HG02571 (cell line): Measurements from ENCODE around the gene SUFU.
"Not testable (repeated sequence)": the region's sequence is repeated elsewhere in the genome, so short reads cannot be mapped to it uniquely, and the experiment has no call there.

Experiments
- ATAC-seq: cut with Tn5 transposase; IDR thresholded peaks from one replicate; pipeline ENCODE4 v1.9.1; 2021; ENCODE audit warnings: mild to moderate bottlenecking, moderate library complexity; ENCODE audit not compliant: unreplicated experiment

Gene SUFU

GRCh38 chr10:102479651-102480050 lies 24.1 kb upstream of the SUFU start:
- ATAC-seq, result no peak

- ATAC-seq, result no peak
Observed at GRCh38 chr10:102480396-102480795, 23.4 kb upstream of the SUFU start.

- ATAC-seq, result no peak
Observed at GRCh38 chr10:102484021-102484420, 19.8 kb upstream of the SUFU start.

- no peak for ATAC-seq
Observed at GRCh38 chr10:102485093-102485784, 18.5 kb upstream of the SUFU start.

GRCh38 chr10:102491136-102491535 lies 12.6 kb upstream of the SUFU start:
- no peak for ATAC-seq

- no peak for ATAC-seq
Observed at GRCh38 chr10:102492344-102492939, 11.3 kb upstream of the SUFU start.

GRCh38 chr10:102492983-102493382 lies 10.8 kb upstream of the SUFU start:
- ATAC-seq, result no peak

- no peak for ATAC-seq
Observed at GRCh38 chr10:102493771-102494170, 10.0 kb upstream of the SUFU start.

- ATAC-seq, result no peak
Observed at GRCh38 chr10:102497545-102497944, 6.2 kb upstream of the SUFU start.

GRCh38 chr10:102499356-102499755 lies 4.4 kb upstream of the SUFU start:
- ATAC-seq, result no peak

- ATAC-seq, result not testable (repeated sequence)
Observed at GRCh38 chr10:102500686-102501085, 3.1 kb upstream of the SUFU start.

GRCh38 chr10:102501201-102502028 lies 2.4 kb upstream of the SUFU start:
- no peak for ATAC-seq

- ATAC-seq, result peak; percentile 71
Observed at GRCh38 chr10:102502029-102502336, 1.8 kb upstream of the SUFU start.

GRCh38 chr10:102502337-102503151 lies 1.2 kb upstream of the SUFU start, which contains the start of gene ACTR1A:
ACTR1A (minus strand) TSS chr10:102502712; CDS start chr10:102502647, 65 bp downstream.
- peak; percentile 45 for ATAC-seq

- ATAC-seq, result no peak
Observed at GRCh38 chr10:102504179-102504975, 605 bp downstream of the SUFU start.

- ATAC-seq, result no peak
Observed at GRCh38 chr10:102504976-102505300, 1.2 kb downstream of the SUFU start.

- ATAC-seq, result no peak
Observed at GRCh38 chr10:102505462-102506115, 1.8 kb downstream of the SUFU start.

- no peak for ATAC-seq
Observed at GRCh38 chr10:102507521-102507920, 3.7 kb downstream of the SUFU start.

GRCh38 chr10:102508506-102508905 lies 4.7 kb downstream of the SUFU start:
- no peak for ATAC-seq

- no peak for ATAC-seq
Observed at GRCh38 chr10:102509387-102509786, 5.6 kb downstream of the SUFU start.
